HUDEP-2 (cell line): ENCODE measurements around the gene KATNA1.

ENCODE experiments used
- DNase-seq, 76 experiments: peaks; one replicate each; lab custom pipeline; 2025; ENCODE audit not compliant: unreplicated experiment in 76 of 76; lab: John Stamatoyannopoulos, UW

Gene KATNA1

DNA sequence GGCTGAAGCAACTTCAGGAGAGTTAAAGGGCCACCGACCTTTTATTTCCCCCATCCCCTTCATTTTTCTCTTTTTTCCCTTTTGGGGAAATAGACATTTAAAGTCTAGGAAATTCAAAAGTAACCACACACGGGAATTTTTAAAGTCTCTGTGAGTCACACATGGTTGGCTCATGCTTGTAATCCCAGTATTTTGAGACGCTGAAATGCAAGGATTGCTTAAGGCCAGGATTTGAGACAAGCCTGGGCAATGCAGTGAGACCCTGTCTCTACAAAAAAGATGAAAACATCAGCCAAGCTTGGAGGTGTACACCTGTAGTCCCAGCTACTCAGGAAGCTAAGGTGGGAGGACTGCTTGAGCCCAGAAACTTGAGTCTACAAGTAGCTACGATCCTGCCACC is 34.2 kb downstream of the KATNA1 start:
- no peak for DNase-seq

DNA sequence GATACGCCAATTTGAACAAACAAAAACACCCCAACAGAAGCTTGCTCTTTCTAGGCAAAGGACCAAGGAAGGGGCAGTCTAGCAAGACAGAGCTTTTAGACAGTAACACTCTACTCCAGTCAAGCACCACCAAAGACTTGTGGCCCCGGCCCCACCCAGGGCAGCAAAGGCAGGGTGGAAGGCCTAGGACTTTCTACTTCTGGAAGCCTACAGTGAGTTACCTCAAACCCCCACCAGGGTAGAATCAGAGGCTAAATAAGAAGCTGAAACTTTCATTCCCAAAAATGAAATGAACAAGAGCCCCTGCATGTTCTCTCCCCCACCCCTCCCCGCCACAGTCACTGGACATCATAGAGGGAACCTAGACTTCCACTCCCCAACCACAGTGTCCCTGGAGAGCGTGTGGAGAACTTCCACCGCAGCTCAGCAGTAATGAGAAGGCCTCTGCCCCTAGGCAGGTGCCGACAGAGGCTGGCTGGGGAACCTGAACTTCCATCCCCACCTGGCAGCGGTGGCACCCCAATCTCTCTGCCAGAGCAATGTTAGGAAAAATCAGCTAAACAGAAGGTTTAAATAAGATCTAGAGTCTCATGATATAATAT is 40.0 kb downstream of the KATNA1 start:
- DNase-seq: no peak

GRCh38 chr6:149600508-149600907 is 48.0 kb downstream of the KATNA1 start:
- no peak for DNase-seq

GRCh38 chr6:149593408-149593807 is 55.1 kb downstream of the KATNA1 start:
- DNase-seq: no peak

DNA sequence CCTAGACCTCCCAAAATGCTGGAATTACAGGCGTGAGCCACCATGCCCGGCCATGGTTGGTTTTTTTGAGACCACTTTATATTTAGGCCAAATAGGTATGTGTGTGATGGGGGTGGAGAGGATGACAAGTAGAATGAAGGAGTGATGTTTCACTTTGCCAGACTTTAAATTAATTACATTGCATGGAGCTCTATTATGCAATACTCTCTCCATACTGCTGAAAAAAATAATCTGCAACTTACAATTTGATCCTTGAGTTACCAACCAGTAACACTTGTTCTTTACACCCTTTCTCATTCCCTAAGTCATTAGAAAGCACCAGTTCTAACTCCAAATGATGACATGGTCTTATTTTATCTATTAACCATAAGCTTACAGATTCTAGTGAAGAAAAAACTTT is 55.5 kb downstream of the KATNA1 start:
- no peak for DNase-seq

GRCh38 chr6:149586149-149586548 is 62.4 kb downstream of the KATNA1 start:
- no peak for DNase-seq

DNA sequence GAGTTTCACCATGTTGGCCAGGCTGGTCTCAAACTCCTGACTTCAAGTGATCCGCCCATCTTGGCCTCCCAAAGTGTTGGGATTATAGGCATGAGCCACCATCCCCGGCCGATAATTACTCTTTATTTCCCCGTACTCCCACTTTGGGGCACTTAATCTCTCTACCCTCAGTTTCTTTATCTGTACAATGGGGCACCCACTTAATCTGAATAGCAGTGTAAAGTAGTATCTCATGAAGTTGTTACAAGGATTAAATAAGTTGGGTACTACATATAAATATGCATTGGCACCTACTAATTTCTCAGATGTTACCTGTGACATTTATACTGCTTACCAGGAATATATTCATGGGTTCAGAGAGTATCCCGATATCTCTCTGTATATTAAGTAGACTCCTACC is 67.2 kb downstream of the KATNA1 start:
- no peak for DNase-seq

GRCh38 chr6:149580880-149581279 is 67.6 kb downstream of the KATNA1 start:
- no peak for DNase-seq

GRCh38 chr6:149567945-149568585 is 80.4 kb downstream of the KATNA1 start:
- DNase-seq: no peak

DNA sequence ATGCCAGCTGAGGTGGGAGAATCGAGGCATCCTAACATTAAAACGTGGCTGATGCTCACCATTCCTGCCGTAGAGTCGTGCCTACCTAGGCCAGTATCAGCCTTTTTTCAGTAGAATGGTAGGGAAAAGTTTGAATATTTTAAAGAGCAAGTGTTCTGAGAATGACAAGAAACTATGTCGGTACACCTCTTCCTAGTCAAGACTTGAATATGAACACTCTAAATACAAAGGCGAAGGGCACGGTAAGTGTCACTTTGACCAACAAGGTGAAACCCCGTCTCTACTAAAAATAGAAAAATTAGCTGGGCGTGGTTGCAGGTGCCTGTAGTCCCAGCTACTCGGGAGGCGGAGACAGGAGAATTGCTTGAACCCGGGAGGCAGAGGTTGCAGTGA is 81.3 kb downstream of the KATNA1 start:
- DNase-seq: no peak

GRCh38 chr6:149566410-149567193 is 81.9 kb downstream of the KATNA1 start:
- peak in 40 of 76 experiments; percentile 15 to 95 (median 54) for DNase-seq

DNA sequence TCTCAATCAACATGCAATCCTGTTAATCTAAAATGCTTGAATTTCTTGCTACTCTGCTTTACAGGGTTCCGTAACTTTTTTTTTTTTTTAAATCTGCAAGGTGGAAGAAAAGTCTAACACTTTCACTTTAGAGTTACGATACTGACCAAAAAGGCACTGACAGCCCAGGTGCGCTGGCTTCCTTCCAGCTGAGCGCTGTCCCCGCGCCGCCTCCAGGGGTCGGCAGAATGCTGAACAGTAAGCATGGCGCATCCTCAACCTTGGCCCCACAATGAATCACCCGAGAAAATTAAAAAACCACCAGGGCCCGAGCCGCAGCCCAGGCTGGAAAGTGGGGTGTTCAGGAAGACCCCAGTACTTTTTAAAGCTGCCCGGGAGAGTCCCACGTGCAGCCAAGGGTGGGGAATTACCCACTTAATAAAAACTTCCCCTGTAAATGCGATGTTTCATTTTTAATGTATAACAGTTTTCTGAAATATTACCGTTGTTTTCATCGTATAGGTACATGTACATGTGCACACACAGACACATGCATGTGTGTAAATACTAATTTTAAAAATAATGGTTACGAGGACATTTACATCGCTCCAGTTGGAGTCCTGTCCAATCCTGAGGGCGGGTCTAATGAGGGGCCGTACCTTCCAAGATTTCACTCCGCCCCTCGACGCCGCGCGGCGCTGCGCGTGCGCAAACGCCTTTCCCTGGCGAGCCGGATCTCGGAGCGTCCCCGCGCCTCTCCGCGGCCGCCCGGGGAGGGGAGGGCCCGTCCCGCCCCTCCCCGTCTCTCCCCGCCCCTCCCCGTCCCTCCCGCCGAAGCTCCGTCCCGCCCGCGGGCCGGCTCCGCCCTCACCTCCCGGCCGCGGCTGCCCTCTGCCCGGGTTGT is 82.7 kb downstream of the KATNA1 start, which contains the start of gene GINM1:
Gene GINM1 (plus strand): TSS at position 849 of the 883 bp plus-strand sequence. CDS start 40 bp downstream, outside the sequence.
- peak in 75 of 76 experiments; percentile 27 to 99 (median 95) for DNase-seq

DNA sequence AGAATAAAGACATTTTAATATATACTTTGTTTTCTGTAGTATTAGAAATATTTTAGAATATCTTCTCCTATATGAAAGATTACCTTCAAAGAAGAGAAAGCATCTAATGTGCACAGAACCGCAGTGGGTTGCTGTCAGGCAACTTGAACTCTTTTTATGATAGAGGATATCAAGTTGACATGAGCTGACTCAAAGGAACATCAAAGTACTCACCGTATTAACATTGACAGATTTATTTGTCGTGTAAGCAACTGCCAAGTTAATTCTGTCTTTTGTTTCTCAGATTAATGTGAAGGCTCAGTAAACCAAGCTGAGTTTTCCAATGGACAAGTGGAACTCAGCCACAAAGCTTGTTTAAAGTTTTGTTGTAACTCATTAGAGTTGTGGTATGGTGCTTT is 84.6 kb downstream of the KATNA1 start:
- no peak for DNase-seq

DNA sequence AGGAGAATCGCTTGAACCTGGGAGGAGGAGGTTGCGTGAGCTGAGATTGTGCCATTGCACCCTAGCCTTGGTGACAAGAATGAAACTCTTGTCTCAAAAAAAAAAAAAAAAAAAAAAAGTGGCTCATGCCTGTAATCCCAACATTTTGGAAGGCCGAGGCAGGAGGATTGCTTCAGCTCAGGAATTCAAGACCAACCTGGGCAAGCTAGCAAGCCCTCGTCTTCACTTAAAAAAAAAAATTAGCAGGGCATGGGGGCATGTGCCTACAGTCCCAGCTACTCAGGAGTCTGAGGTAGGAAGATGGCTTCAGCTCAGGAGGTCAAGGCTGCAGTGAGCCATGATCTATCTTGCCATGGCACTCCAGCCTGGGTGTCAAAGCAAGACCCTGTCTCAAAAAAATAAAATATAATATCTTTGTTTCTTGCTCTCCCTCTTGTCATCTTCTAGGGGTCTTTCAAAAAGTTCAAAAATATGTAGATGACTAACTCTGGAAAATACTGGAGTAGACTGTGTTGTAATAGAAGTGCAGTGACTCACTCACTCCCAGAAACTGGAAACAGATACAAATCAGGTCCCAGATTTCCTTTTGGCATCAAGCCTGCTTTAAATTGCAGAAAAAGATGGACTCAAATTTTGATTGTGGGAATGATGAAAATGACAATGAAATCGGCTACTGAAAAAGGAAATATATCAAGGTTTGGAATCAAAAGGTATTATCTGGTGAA is 85.1 kb downstream of the KATNA1 start:
- DNase-seq: no peak

DNA sequence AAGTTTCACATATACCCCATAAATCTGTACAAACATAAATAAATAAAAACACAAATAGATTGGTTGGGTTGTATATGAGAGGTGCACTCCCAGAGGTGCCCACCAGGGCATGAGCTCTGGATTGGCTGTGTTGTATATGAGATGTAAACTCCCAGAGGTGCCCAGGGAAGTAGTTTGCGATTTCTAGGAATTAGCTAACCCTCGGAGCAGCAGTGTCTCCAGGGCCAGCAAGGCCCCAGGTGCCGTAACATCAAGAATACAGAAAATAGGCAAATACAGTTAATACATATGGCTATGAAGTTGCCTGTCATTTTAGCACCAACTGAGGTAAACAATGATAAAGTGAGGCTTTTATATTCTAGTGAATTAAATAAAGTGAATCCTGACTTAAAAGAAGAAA is 87.8 kb downstream of the KATNA1 start:
- peak in 24 of 76 experiments; percentile 4 to 43 (median 16) for DNase-seq

GRCh38 chr6:149559389-149559788 is 89.1 kb downstream of the KATNA1 start:
- no peak for DNase-seq

- DNase-seq: no peak
Observed at GRCh38 chr6:149558029-149558428, 90.5 kb downstream of the KATNA1 start.

GRCh38 chr6:149551920-149552319 is 96.6 kb downstream of the KATNA1 start:
- no peak for DNase-seq

DNA sequence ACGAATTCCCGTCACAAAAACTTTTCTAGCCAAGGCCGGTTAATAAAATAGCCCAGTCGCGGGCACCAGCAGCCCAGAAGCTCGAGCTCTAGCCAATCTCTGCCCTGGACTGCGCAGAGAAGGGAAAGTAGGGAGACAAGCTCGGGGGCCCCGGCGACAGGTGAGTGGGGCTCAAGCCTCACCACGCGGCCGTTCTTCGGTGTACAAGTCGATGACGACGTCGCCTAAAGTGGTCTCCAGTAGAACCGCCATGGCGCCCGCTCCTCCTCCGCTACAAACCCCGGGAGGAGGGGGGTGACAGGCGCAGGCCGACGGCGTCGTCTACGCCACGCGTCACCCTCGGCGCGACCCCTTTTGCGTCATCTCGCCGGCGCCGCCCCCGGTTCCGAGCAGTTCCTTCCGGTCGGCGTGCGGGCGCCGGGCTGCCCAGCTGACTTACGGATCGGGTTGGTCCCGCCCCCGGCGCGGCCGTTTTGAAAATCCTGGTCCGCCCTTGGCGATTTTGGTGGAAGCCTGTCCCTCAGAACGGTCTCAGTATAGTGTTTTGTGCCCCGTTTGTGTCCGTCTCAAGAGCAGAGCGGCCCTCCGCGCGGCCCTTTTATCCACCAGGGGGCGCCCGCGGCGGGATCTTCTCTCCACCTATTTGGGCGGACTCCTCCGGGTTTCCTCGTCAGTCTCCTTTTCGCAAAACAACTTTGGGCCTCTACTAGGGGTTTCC is 102.6 kb downstream of the KATNA1 start, which contains the start of gene PPIL4:
Gene PPIL4 (minus strand): TSS at position 290 of the 718 bp plus-strand sequence. CDS start 38 bp downstream, at position 252.
- DNase-seq: peak; percentile 38 to 98 (median 93)
